ENCODE measurements around the gene TULP4.

TULP4 gene

GRCh38 chr6:158370805-158371204, 58.5 kb downstream of the TULP4 start:
- no peak for DNase-seq (ENCODE audit: low spot score)
- TF ChIP-seq CTCF (IDR thresholded peaks at IDR 0.05; ENCODE audit: borderline replicate concordance, control extremely low read depth, extremely low read depth, insufficient read depth, missing control alignments): no peak
- in situ Hi-C loops (cut with MboI; ENCODE audit: low sequenced_read_pairs, unreplicated experiment): no loop called here

GRCh38 chr6:158371261-158371660, 59.0 kb downstream of the TULP4 start:
- no peak for TF ChIP-seq CTCF (IDR thresholded peaks at IDR 0.05; ENCODE audit: borderline replicate concordance, control extremely low read depth, extremely low read depth, insufficient read depth, missing control alignments)
- in situ Hi-C loops (cut with MboI; ENCODE audit: low sequenced_read_pairs, unreplicated experiment): no loop called here
- no peak for DNase-seq (ENCODE audit: low spot score)

- no peak for TF ChIP-seq CTCF (IDR thresholded peaks at IDR 0.05; ENCODE audit: borderline replicate concordance, control extremely low read depth, extremely low read depth, insufficient read depth, missing control alignments)
- in situ Hi-C loops (cut with MboI; ENCODE audit: low sequenced_read_pairs, unreplicated experiment): no loop called here
- no peak for DNase-seq (ENCODE audit: low spot score)
Measured at GRCh38 chr6:158372574-158372973, 60.3 kb downstream of the TULP4 start.

GRCh38 chr6:158373214-158373613, 60.9 kb downstream of the TULP4 start:
- no peak for TF ChIP-seq CTCF (IDR thresholded peaks at IDR 0.05; ENCODE audit: borderline replicate concordance, control extremely low read depth, extremely low read depth, insufficient read depth, missing control alignments)
- in situ Hi-C loops (cut with MboI; ENCODE audit: low sequenced_read_pairs, unreplicated experiment): no loop called here
- DNase-seq (ENCODE audit: low spot score): no peak

GRCh38 chr6:158374020-158374419, 61.8 kb downstream of the TULP4 start:
- in situ Hi-C loops (cut with MboI; ENCODE audit: low sequenced_read_pairs, unreplicated experiment): no loop called here
- no peak for TF ChIP-seq CTCF (IDR thresholded peaks at IDR 0.05; ENCODE audit: borderline replicate concordance, control extremely low read depth, extremely low read depth, insufficient read depth, missing control alignments)
- DNase-seq (ENCODE audit: low spot score): no peak

- in situ Hi-C loops (cut with MboI; ENCODE audit: low sequenced_read_pairs, unreplicated experiment): no loop called here
- TF ChIP-seq CTCF (IDR thresholded peaks at IDR 0.05; ENCODE audit: borderline replicate concordance, control extremely low read depth, extremely low read depth, insufficient read depth, missing control alignments): no peak
- no peak for DNase-seq (ENCODE audit: low spot score)
Measured at GRCh38 chr6:158376631-158377081, 64.4 kb downstream of the TULP4 start.

GRCh38 chr6:158377860-158378259, 65.6 kb downstream of the TULP4 start:
- DNase-seq (ENCODE audit: low spot score): no peak
- in situ Hi-C loops (cut with MboI; ENCODE audit: low sequenced_read_pairs, unreplicated experiment): no loop called here
- TF ChIP-seq CTCF (IDR thresholded peaks at IDR 0.05; ENCODE audit: borderline replicate concordance, control extremely low read depth, extremely low read depth, insufficient read depth, missing control alignments): no peak

Measured in GM13976 (cell line).